ENCODE data around the gene PRTN3. TPM values are rescaled to one million over a fixed set of nuclear protein-coding genes. Genes with fewer than 3 reads are reported as not detected.

Gene PRTN3
- total and polyA plus RNA-seq, 7 experiments from 2014 or later: 2.7 TPM; not detected in 6

DNA sequence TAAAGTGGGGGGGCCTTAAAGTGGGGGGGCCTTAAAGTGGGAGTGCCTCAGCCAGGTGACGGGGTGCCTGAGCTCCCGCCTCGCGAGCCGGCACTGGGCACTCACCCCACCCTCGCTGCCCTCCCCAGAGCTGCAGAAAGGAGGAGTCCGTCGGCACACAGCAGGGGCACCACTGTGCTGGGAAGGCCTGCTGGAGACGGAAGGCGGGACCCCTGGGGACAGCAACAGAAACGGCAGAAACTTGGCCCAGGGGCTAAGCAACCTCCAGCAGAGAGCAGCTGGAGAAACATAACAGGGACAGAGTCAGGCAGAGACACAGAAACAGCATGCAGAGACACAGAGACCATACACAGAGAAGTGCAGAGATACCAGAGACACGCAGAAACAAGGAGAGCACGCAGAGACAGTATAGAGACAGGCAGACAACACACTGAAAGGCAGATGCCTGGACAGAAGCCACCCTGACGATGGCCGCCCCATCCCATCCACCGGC is 26.5 kb downstream of the PRTN3 start:
- peaks cover 3 to 15% (median 7%) of the 10 kb centered on the region in 5 donors for H3K36me3 Mint-ChIP-seq
- Histone ChIP-seq H3K4me3 (ENCODE audit: low read length) (no peak overlapping the region), H3K9me3 (ENCODE audit: control insufficient read depth in 2 of 3, low read length in 3 of 3) (no peaks in the 10 kb centered on the region), H3K36me3 (ENCODE audit: control insufficient read depth in 2 of 3, insufficient read depth in 3 of 3, low read length in 3 of 3) (peaks cover 0 to 41% (median 0%) of the 10 kb centered on the region in 3 experiments), H3K27me3 (ENCODE audit: control insufficient read depth in 2 of 2, insufficient read depth in 2 of 2, low read length in 2 of 2) (no peaks in the 10 kb centered on the region), H3K4me1 (ENCODE audit: control insufficient read depth in 2 of 2, insufficient read depth in 2 of 2, low read length in 2 of 2) (peaks cover 17 to 25% of the 10 kb centered on the region in 2 donors), H3K27ac (ENCODE audit: low read depth, low read length) (no peak overlapping the region)
- intact Hi-C loops (cut with micrococcal nuclease): loop anchor here in 1 of 2 donors (10.0 kb wide), 1 partner anchor 377 kb away; the partner anchor contains the start of genes ATP5F1D and MIDN
- ChIA-PET POLR2A (interaction anchor here (0.6 to 5.8 kb wide), 2 partner anchors 50 to 117 kb away, joined by 3 to 82 read pairs; partner anchors contain the start of gene KISS1R), CTCF (interaction anchor here (1.0 kb wide), 1 partner anchor 53 kb away, joined by 4 read pairs; no protein-coding TSS in a partner anchor)
- H3K27me3 Mint-ChIP-seq: peaks cover 0 to 2% (median 0%) of the 10 kb centered on the region in 5 donors
- peaks cover 0 to 39% (median 18%) of the 10 kb centered on the region in 7 donors for H3K4me1 Mint-ChIP-seq
- DNase-seq: no peak
- peaks cover 0 to 8% (median 0%) of the 10 kb centered on the region in 11 donors for H3K9me3 Mint-ChIP-seq
- no peak for ATAC-seq
- H3K27ac Mint-ChIP-seq: peak overlapping the region in 5 of 9 donors; percentile 19 to 74 (median 63)
- no peak overlapping the region for H3K4me3 Mint-ChIP-seq

GRCh38 chr19:867855-868457 is 27.2 kb downstream of the PRTN3 start:
- Histone ChIP-seq H3K4me3 (ENCODE audit: low read length) (no peak overlapping the region), H3K9me3 (ENCODE audit: control insufficient read depth in 2 of 3, low read length in 3 of 3) (no peaks in the 10 kb centered on the region), H3K27ac (ENCODE audit: low read depth, low read length) (no peak overlapping the region), H3K36me3 (ENCODE audit: control insufficient read depth in 2 of 3, insufficient read depth in 3 of 3, low read length in 3 of 3) (peaks cover 0 to 41% (median 0%) of the 10 kb centered on the region in 3 experiments), H3K27me3 (ENCODE audit: control insufficient read depth in 2 of 2, insufficient read depth in 2 of 2, low read length in 2 of 2) (no peaks in the 10 kb centered on the region), H3K4me1 (ENCODE audit: control insufficient read depth in 2 of 2, insufficient read depth in 2 of 2, low read length in 2 of 2) (peaks cover 15 to 20% of the 10 kb centered on the region in 2 donors)
- H3K27me3 Mint-ChIP-seq: peaks cover 0 to 2% (median 0%) of the 10 kb centered on the region in 5 donors
- H3K9me3 Mint-ChIP-seq: peaks cover 0 to 8% (median 0%) of the 10 kb centered on the region in 11 donors
- peaks cover 3 to 15% (median 7%) of the 10 kb centered on the region in 5 donors for H3K36me3 Mint-ChIP-seq
- H3K4me3 Mint-ChIP-seq: no peak overlapping the region
- intact Hi-C loops (cut with micrococcal nuclease): loop anchor here in 1 of 2 donors (10.0 kb wide), 1 partner anchor 377 kb away; the partner anchor contains the start of genes ATP5F1D and MIDN
- CTCF ChIA-PET: no interaction called here
- no peak for DNase-seq
- ATAC-seq: no peak
- peak overlapping the region in 2 of 9 donors; percentile 63 to 74 for H3K27ac Mint-ChIP-seq
- POLR2A ChIA-PET: interaction anchor here (5.8 kb wide), 1 partner anchor 50 kb away, joined by 82 read pairs; the partner anchor contains the start of gene KISS1R
- peaks cover 0 to 38% (median 17%) of the 10 kb centered on the region in 7 donors for H3K4me1 Mint-ChIP-seq

DNA sequence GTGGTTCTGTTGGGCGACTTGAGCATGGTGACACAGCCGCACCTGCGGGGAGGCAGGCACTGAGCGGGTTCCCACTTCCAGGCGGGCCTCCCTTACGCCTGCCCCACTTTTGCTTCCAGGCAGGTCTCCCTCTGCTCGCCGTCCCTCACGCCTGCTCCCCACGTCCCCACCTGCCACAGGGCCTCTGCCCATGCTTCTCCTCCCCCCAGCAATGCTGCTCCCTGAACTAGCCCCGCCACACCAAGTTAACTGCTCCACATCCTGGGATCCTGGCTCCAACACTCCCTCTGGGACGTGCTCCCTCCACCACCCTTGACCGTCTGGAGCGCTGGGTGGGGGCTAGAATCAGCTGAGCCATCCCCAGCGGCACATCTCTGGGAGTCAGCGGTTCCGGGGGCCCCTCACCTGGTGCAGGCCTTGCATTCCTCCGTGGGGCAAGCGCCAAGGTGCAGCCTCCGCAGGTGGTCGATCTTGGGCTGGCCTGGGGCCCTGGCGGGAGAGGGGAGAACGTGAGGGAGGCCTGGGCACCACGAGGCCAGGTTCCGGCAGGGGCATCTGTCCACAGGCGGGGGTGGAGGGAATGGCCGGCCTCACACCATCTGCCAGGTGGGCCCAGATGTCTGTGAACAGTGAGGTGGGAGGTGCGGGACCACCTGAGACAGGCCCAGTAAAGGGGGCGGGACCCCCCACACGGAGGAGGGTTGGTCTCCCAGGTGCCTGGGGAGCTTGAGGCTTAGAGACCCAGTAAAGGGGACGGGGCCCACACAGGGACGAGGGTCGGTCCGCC is 27.9 kb downstream of the PRTN3 start:
- ChIA-PET POLR2A (no interaction called here), CTCF (interaction anchor here (0.7 kb wide), 1 partner anchor 260 kb away, joined by 4 read pairs; no protein-coding TSS in a partner anchor)
- Mint-ChIP-seq H3K27ac (peak overlapping the region in 1 of 9 donors; percentile 25), H3K4me3 (no peak overlapping the region), H3K27me3 (peaks cover 0 to 2% (median 0%) of the 10 kb centered on the region in 5 donors), H3K9me3 (peaks cover 0 to 8% (median 0%) of the 10 kb centered on the region in 11 donors), H3K36me3 (peaks cover 3 to 15% (median 7%) of the 10 kb centered on the region in 5 donors), H3K4me1 (peaks cover 0 to 33% (median 17%) of the 10 kb centered on the region in 7 donors)
- Histone ChIP-seq H3K36me3 (ENCODE audit: control insufficient read depth in 2 of 3, insufficient read depth in 3 of 3, low read length in 3 of 3) (peaks cover 0 to 41% (median 0%) of the 10 kb centered on the region in 3 experiments), H3K4me1 (ENCODE audit: control insufficient read depth in 2 of 2, insufficient read depth in 2 of 2, low read length in 2 of 2) (peaks cover 11 to 18% of the 10 kb centered on the region in 2 donors), H3K27ac (ENCODE audit: low read depth, low read length) (no peak overlapping the region), H3K4me3 (ENCODE audit: low read length) (no peak overlapping the region), H3K9me3 (ENCODE audit: control insufficient read depth in 2 of 3, low read length in 3 of 3) (no peaks in the 10 kb centered on the region), H3K27me3 (ENCODE audit: control insufficient read depth in 2 of 2, insufficient read depth in 2 of 2, low read length in 2 of 2) (no peaks in the 10 kb centered on the region)
- ATAC-seq (no peak), DNase-seq (no peak)
- intact Hi-C loops (cut with micrococcal nuclease): loop anchor here in 1 of 2 donors (10.0 kb wide), 1 partner anchor 376 kb away; the partner anchor contains the start of genes ATP5F1D and MIDN

GRCh38 chr19:869245-870177 is 28.7 kb downstream of the PRTN3 start:
- Mint-ChIP-seq H3K36me3 (peaks cover 3 to 15% (median 7%) of the 10 kb centered on the region in 5 donors), H3K27me3 (peaks cover 0 to 2% (median 0%) of the 10 kb centered on the region in 5 donors), H3K9me3 (peaks cover 0 to 8% (median 0%) of the 10 kb centered on the region in 11 donors), H3K27ac (peak overlapping the region in 6 of 9 donors; percentile 17 to 92 (median 66)), H3K4me1 (peaks cover 0 to 29% (median 13%) of the 10 kb centered on the region in 7 donors), H3K4me3 (peak overlapping the region in 1 of 10 donors; percentile 44)
- POLR2A ChIA-PET: no interaction called here
- peaks cover 0 to 44% (median 0%) of the 10 kb centered on the region in 3 experiments for H3K36me3 ChIP-seq (ENCODE audit: control insufficient read depth in 2 of 3, insufficient read depth in 3 of 3, low read length in 3 of 3)
- DNase-seq (no peak), ATAC-seq (no peak)
- no peaks in the 10 kb centered on the region for H3K27me3 ChIP-seq (ENCODE audit: control insufficient read depth in 2 of 2, insufficient read depth in 2 of 2, low read length in 2 of 2)
- CTCF ChIA-PET: interaction anchor here (0.7 kb wide), 1 partner anchor 259 kb away, joined by 4 read pairs; no protein-coding TSS in a partner anchor
- intact Hi-C loops (cut with micrococcal nuclease): loop anchor here in 1 of 2 donors (10.0 kb wide), 1 partner anchor 375 kb away; the partner anchor contains the start of genes ATP5F1D and MIDN
- peaks cover 8 to 14% of the 10 kb centered on the region in 2 donors for H3K4me1 ChIP-seq (ENCODE audit: control insufficient read depth in 2 of 2, insufficient read depth in 2 of 2, low read length in 2 of 2)
- H3K4me3 ChIP-seq (ENCODE audit: low read length): no peak overlapping the region
- no peaks in the 10 kb centered on the region for H3K9me3 ChIP-seq (ENCODE audit: control insufficient read depth in 2 of 3, low read length in 3 of 3)
- no peak overlapping the region for H3K27ac ChIP-seq (ENCODE audit: low read depth, low read length)

GRCh38 chr19:870314-870713 is 29.5 kb downstream of the PRTN3 start:
- POLR2A ChIA-PET: no interaction called here

More at GRCh38 chr19:870314-870713, 29.5 kb downstream of the PRTN3 start:
- Histone ChIP-seq H3K4me3 (ENCODE audit: low read length) (no peak overlapping the region), H3K4me1 (ENCODE audit: control insufficient read depth in 2 of 2, insufficient read depth in 2 of 2, low read length in 2 of 2) (peaks cover 8 to 14% of the 10 kb centered on the region in 2 donors), H3K9me3 (ENCODE audit: control insufficient read depth in 2 of 3, low read length in 3 of 3) (no peaks in the 10 kb centered on the region), H3K36me3 (ENCODE audit: control insufficient read depth in 2 of 3, insufficient read depth in 3 of 3, low read length in 3 of 3) (peaks cover 0 to 45% (median 0%) of the 10 kb centered on the region in 3 experiments), H3K27ac (ENCODE audit: low read depth, low read length) (no peak overlapping the region), H3K27me3 (ENCODE audit: control insufficient read depth in 2 of 2, insufficient read depth in 2 of 2, low read length in 2 of 2) (no peaks in the 10 kb centered on the region)
- ATAC-seq (no peak), DNase-seq (no peak)
- H3K27me3 Mint-ChIP-seq: peaks cover 0 to 2% (median 0%) of the 10 kb centered on the region in 5 donors
- H3K9me3 Mint-ChIP-seq: peaks cover 0 to 8% (median 0%) of the 10 kb centered on the region in 11 donors
- peak overlapping the region in 4 of 10 donors; percentile 44 to 54 (median 46) for H3K4me3 Mint-ChIP-seq
- intact Hi-C loops (cut with micrococcal nuclease): no loop called here
- CTCF ChIA-PET: interaction anchor here (0.6 kb wide), 1 partner anchor 9 kb away, joined by 3 read pairs; no protein-coding TSS in a partner anchor
- peak overlapping the region in 7 of 9 donors; percentile 32 to 92 (median 55) for H3K27ac Mint-ChIP-seq
- H3K36me3 Mint-ChIP-seq: peaks cover 3 to 15% (median 7%) of the 10 kb centered on the region in 5 donors
- peaks cover 0 to 29% (median 13%) of the 10 kb centered on the region in 7 donors for H3K4me1 Mint-ChIP-seq

Data from naive thymus-derived CD4-positive, alpha-beta T cell (primary cell).